HepG2 (cell line): ENCODE results near the gene NIN. TPM values are rescaled to one million over a fixed set of nuclear protein-coding genes. Genes with fewer than 3 reads are reported as not detected.

Experiments used
- AFF4 ChIP-seq: sonication (generic); formaldehyde crosslinking; IDR thresholded peaks from 2 replicates; pipeline ENCODE4 v1.4.0; 2020; ENCODE audit warnings: missing genetic modification reagents
- ARNTL ChIP-seq: sonication (generic); formaldehyde crosslinking; IDR thresholded peaks from 2 replicates; pipeline ENCODE4 v1.4.0; 2020; ENCODE audit warnings: mild to moderate bottlenecking, missing genetic modification reagents
- FOXC1 ChIP-seq: sonication (generic); formaldehyde crosslinking; IDR thresholded peaks from 2 replicates; pipeline ENCODE4 v1.8.0; 2022; ENCODE audit warnings: mild to moderate bottlenecking, missing genetic modification reagents, borderline replicate concordance
- KMT2B ChIP-seq: IDR thresholded peaks from 2 replicates; pipeline ENCODE4 v1.6.1; 2016; ENCODE audit warnings: missing genetic modification reagents, missing compliant biosample characterization
- NCOA5 ChIP-seq: sonication (generic); formaldehyde crosslinking; IDR thresholded peaks from 2 replicates; pipeline ENCODE4 v1.4.0; 2020; ENCODE audit warnings: missing genetic modification reagents
- PLSCR1 ChIP-seq: sonication (generic); formaldehyde crosslinking; IDR thresholded peaks from 2 replicates; pipeline ENCODE4 v1.5.0; 2020; ENCODE audit warnings: missing genetic modification reagents, mild to moderate bottlenecking, borderline replicate concordance
- SP140L ChIP-seq: sonication (generic); formaldehyde crosslinking; IDR thresholded peaks from 2 replicates; pipeline ENCODE4 v1.4.0; 2020; ENCODE audit warnings: missing genetic modification reagents, borderline replicate concordance
- SRF ChIP-seq: IDR thresholded peaks from 2 replicates; pipeline ENCODE4 v1.6.1; 2011; ENCODE audit warnings: mild to moderate bottlenecking, low read depth, low read length, moderate library complexity
- SRSF9 ChIP-seq: fragments of 200-400 bp; formaldehyde crosslinking; IDR thresholded peaks from 2 replicates; pipeline ENCODE4 v1.6.1; 2018; ENCODE audit warnings: borderline replicate concordance, mild to moderate bottlenecking, low read depth, low read length; ENCODE audit not compliant: insufficient read depth, poor library complexity, severe bottlenecking
- ZNF10 ChIP-seq: sonication (generic); formaldehyde crosslinking; IDR thresholded peaks from 2 replicates; pipeline ENCODE4 v1.4.0; 2020; ENCODE audit warnings: mild to moderate bottlenecking, low read depth, missing genetic modification reagents, borderline replicate concordance
- ZNF142 ChIP-seq: sonication (generic); formaldehyde crosslinking; IDR thresholded peaks from 2 replicates; pipeline ENCODE4 v1.4.0; 2020; ENCODE audit warnings: missing genetic modification reagents
- ZNF143 ChIP-seq: sonication (generic); formaldehyde crosslinking; IDR thresholded peaks from 2 replicates; pipeline ENCODE4 v1.4.0; 2020; ENCODE audit warnings: missing genetic modification reagents
- ZNF572 ChIP-seq: sonication (generic); formaldehyde crosslinking; IDR thresholded peaks from 2 replicates; pipeline ENCODE4 v1.5.1; 2020; ENCODE audit warnings: mild to moderate bottlenecking, missing genetic modification reagents
- ZNF770 ChIP-seq: sonication (generic); formaldehyde crosslinking; IDR thresholded peaks from 2 replicates; pipeline ENCODE4 v1.5.0; 2020; ENCODE audit warnings: mild to moderate bottlenecking, missing genetic modification reagents
- ZNF780A ChIP-seq: sonication (generic); formaldehyde crosslinking; IDR thresholded peaks from 2 replicates; pipeline ENCODE4 v1.8.0; 2022; ENCODE audit warnings: mild to moderate bottlenecking, missing genetic modification reagents, moderate library complexity
- polyA plus RNA-seq, 8 experiments: library from polyadenylated mRNA; depleted of rRNA in 3 of 8; stranded (reverse) in 7 of 8; unstranded in 1 of 8; fragments of >200 nt; fragmentation: Illumina TruSeq in 4 of 8; extraction: Trizol in 4 of 8; gene quantifications; 2 replicates each; pipeline versions ENCODE4 v1.2.1 to v1.2.3, GENCODE V29; 2011 to 2016; ENCODE audit warnings: low read depth in 4 of 8, missing spikeins in 1 of 8, mixed read lengths in 1 of 8; ENCODE audit not compliant: insufficient read depth in 1 of 8
- total RNA-seq, 5 experiments: library from RNA; depleted of rRNA; stranded (reverse); fragments of >200 nt; fragmentation: Illumina TruSeq; extraction: Trizol; gene quantifications; 2 replicates each; pipeline ENCODE4 v1.2.3, GENCODE V29; 2016; ENCODE audit warnings: low read depth in 1 of 5
- TF ChIP-seq, protein P1 (sequence below): sonication (generic); formaldehyde crosslinking; IDR thresholded peaks from 2 replicates; pipeline ENCODE4 v1.8.1; 2023; ENCODE audit warnings: missing genetic modification reagents, inconsistent platforms, borderline replicate concordance

NIN gene
- total and polyA plus RNA-seq, 2 of the 13 experiments (the other 11 are each of a cell fraction or from before 2014, with no cell fraction given) = 2.8 to 9.7 TPM

GRCh38 chr14:50834802-50835276 lies 3.9 kb upstream of the NIN start (continued):
- TF ChIP-seq ZNF142 (no peak), SP140L (CRISPR knock-in tag) (no peak), ZNF10 (CRISPR knock-in tag) (no peak), ARNTL (CRISPR knock-in tag) (peak; percentile 88), SRF (no peak), ZNF770 (CRISPR knock-in tag) (no peak), ZNF143 (CRISPR knock-in tag) (no peak), NCOA5 (no peak), SRSF9 (no peak), AFF4 (CRISPR knock-in tag) (no peak), PLSCR1 (CRISPR knock-in tag) (no peak), KMT2B (no peak), ZNF572 (CRISPR knock-in tag) (no peak), ZNF780A (CRISPR knock-in tag) (no peak), FOXC1 (no peak)
- TF ChIP-seq, protein P1, sequence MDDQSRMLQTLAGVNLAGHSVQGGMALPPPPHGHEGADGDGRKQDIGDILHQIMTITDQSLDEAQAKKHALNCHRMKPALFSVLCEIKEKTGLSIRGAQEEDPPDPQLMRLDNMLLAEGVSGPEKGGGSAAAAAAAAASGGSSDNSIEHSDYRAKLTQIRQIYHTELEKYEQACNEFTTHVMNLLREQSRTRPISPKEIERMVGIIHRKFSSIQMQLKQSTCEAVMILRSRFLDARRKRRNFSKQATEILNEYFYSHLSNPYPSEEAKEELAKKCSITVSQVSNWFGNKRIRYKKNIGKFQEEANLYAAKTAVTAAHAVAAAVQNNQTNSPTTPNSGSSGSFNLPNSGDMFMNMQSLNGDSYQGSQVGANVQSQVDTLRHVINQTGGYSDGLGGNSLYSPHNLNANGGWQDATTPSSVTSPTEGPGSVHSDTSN (CRISPR knock-in tag) = no peak
